GM18499 (cell line): ENCODE measurements around the gene FAM120B.
"Not testable (repeated sequence)": the region's sequence is repeated elsewhere in the genome, so short reads cannot be mapped to it uniquely, and the experiment has no call there.

Experiments
- ATAC-seq: cut with Tn5 transposase; IDR thresholded peaks from one replicate; pipeline ENCODE4 v1.9.1; 2021; ENCODE audit warnings: moderate number of reproducible peaks; ENCODE audit not compliant: insufficient read depth, unreplicated experiment

Gene FAM120B

DNA sequence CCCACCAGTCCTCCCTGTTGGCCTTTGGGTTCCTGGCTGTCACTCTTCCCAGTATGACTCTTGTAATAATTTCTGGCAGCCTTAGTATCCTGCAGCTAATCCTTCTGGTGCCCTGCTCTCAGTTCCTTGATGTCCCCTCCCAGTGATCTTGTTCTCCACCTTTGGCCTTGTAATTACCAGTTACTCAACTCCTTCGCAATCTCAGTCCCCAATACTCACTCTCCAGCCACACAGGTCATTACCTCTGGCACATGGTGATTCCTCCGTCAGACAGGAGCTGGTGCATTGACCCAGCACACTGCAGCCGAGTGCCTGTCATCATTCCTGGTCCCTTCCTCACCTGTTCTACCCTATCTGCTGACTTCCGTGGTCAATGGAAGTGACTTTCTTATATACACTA lies 101.4 kb downstream of the FAM120B start:
- no peak for ATAC-seq

DNA sequence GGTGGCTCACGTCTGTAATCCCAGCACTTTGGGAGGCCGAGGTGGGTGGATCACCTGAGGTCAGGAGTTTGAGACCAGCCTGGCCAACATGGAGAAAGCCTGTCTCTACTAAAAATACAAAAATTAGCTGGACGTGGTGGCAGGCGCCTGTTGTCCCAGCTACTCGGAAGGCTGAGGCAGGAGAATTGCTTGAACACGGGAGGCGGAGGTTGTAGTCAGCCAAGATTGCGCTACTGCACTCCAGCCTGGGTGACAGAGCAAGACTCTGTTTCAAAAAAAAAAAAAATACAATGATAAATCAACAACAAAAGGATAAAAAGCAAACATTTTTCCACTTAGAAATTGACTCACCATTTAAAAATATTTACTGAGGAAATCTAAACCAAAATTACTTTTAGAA lies 103.2 kb downstream of the FAM120B start:
- ATAC-seq: not testable (repeated sequence)

DNA sequence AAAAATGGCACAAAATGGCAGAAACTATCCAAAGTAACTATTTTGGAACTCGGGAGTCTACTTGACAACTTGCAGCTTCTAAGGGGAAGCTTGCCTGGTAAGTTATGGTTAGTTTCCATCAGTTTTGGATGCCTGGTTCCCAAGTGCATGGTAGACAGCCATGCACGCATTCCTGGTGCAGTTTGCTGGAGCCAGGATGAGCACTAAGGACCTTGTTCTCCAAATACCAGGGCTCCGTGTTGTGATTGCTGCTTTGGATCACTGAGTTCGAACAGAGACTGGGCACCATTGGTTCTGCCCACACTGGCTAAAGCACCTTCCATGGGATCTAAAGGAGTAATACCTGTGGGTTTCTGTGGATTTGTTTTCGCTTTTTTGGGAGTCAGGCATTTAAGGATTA lies 103.7 kb downstream of the FAM120B start:
- no peak for ATAC-seq

DNA sequence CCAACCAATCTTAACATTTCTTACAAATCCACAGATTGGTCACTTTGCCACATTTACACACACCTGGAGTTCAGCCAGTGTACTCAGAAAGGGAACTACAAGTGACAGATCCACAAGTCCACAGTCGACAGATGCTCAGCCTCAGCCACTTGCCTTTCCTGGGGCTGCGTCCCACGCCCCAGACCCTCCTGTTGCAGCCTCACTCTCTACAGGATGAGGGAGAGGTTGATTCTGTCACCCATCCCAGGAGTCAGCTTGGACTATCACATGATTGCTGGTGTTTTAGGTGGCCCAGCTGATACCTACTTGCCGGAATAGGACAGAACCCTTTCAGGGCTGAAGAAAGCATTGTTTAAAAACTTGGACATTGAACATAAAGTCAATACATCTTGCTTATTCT lies 108.8 kb downstream of the FAM120B start:
- ATAC-seq: no peak

DNA sequence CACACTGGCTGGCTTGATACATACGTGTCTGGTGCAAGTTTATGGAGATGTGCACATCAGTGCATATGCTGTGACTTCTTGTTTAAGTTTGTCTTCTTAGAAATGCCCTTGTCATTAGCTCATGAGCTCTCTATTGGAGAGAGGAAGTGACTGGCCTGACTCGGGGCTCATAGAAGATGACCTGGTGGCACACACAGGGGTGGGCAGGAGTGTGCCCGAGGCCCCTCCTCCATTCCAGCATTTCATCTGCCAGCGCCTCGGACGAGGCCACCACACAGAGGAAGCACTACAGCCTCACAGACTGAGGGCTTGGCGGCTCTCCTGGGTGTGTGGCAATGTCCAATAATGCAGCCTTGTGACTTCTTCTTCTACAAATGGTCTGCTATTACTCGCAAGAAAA lies 109.7 kb downstream of the FAM120B start:
- no peak for ATAC-seq

DNA sequence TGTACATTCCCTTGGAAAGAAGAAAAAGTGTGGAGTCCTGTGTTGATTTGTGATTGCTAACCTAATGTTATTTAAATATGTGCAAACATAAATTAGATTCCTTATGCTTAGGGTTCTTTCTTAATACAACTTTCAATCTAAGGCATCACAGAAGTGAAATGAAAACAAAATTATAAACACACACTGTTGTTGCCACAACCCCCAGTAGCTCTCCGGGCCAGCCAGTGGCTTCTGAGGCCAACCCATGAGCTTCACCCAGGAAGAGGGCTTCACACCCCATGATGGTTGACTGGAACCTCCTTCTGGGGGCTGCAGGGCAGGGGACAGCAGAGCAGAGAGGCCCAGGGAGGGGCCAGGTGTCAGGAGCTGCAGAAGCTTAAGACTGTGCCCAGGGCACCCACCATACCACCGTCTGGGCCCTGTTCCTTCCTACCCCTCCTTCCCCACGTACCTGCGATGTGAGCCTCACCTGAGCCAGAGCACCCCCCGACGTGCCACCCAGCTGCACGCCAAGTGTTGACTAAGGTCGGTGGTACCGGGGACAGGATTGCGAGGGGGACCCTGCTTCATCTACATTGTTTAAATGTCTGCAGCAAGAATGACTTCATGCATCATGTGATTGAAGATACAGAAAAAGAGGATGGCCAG lies 110.5 kb downstream of the FAM120B start:
- ATAC-seq: no peak

DNA sequence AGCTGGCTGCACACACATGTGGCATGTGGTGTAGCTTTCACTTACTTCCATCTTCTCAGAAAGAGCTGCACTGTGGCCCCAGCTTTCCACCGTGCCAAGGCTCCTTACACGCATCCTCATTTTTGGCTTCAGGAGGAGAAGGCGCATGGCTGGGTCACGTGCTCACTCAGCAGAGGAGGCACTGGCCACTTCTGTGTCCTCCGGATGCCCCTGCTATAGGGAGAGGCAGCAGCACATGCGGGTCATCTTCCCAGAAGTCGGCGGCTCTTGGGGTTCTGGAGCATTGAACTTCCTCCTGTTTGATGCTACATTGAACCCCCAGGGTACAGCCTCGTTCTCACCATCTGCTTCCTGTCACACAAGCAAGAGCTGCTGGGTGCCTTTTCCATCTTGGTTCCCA lies 111.3 kb downstream of the FAM120B start:
- no peak for ATAC-seq

DNA sequence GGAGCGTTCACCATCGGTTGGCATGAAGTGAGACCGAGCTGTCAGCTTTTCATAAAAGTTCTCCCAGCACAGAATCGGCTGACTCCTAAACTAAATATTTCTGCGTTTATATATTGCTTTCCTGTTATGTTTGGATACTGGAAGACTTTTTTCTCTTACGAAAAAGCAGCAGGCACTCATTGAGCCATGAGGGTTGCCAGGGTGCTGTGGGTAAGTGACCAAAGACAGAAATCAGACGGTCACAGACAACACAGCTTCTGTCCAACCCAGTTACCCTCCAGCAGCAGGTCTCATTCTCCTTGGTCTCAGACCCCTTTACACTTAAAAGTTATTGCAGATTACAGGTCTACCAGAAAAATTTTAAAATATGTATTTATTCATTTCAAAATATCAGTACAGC lies 113.7 kb downstream of the FAM120B start:
- no peak for ATAC-seq

DNA sequence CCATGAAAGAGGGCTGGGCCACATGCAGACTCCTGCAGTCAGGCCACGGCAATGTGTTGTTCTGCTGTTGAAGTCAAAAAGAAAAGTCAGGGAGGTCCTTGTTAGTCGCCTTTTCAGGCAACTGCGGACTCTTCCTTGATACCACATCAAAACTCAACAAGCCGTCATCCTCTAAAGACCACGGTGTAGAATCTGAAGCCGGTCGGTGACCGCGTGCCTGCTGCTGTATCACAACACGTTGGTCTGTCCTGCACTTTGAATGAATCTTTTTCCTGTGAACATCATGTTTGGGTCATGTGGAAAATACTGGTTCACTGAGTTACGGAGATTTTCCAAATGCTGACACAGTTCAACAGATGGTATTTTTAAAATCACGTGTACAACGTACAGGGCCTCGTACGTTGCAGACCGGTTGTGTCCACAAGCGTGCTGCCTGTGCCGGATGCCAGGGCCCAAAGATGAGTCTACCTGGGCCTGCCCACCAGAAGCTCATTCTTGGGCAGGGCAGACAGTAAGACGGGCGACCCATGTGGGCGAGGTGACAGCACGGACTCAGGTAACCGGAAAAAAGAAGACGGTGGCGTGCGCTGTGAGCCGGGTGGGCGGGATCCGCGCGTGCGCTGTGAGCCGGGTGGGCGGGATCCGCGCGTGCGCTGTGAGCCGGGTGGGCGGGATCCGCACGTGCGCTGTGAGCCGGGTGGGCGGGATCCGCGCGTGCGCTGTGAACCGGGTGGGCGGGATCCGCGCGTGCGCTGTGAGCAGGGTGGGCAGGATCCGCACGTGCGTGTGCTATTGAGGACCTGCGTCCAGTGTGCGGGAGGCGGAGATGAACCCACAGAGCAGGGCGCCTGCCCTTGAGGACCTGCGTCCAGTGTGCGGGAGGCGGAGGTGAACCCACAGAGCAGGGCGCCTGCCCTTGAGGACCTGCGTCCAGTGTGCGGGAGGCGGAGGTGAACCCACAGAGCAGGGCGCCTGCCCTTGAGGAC lies 114.5 kb downstream of the FAM120B start:
- no peak for ATAC-seq

DNA sequence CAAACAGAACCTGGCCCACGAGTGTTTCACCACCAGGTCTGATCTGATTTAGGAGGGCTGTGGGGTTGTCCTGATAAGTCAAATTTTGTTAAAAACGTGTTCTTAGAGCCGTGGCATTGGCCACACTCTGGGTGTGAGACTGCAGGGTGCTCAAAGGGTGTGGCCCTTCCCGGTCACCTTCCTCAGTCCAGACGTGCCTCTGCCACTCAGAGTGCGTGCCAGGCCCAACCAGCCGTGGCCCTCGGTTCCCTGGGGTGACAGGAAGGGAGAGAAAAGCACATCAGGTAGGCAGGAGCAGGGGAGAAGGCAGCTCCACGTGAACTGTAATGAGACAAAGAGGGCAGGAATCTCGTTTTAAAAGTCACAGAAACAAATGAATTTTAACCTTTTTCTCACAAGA lies 115.4 kb downstream of the FAM120B start:
- ATAC-seq: no peak

DNA sequence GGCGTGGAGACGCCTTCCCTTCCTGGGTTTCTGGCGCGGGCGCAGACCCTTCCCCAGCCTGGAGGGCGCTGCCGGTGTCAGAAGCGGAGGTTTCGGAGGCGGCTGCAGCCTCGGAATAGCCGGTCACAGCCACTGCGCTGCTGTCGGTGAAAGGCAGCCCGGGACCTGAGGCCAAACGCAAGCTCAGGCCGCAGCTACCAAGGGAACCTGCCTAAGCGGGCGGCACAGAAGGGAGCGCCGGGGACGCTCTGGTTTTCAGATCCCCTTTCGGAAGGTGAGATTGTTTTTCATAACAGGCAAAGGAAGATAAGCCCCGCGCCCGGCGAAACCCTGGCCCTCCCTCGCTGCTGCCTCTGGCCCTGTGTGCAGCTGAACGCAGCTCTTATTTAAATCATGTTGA lies 116.5 kb downstream of the FAM120B start:
- no peak for ATAC-seq

DNA sequence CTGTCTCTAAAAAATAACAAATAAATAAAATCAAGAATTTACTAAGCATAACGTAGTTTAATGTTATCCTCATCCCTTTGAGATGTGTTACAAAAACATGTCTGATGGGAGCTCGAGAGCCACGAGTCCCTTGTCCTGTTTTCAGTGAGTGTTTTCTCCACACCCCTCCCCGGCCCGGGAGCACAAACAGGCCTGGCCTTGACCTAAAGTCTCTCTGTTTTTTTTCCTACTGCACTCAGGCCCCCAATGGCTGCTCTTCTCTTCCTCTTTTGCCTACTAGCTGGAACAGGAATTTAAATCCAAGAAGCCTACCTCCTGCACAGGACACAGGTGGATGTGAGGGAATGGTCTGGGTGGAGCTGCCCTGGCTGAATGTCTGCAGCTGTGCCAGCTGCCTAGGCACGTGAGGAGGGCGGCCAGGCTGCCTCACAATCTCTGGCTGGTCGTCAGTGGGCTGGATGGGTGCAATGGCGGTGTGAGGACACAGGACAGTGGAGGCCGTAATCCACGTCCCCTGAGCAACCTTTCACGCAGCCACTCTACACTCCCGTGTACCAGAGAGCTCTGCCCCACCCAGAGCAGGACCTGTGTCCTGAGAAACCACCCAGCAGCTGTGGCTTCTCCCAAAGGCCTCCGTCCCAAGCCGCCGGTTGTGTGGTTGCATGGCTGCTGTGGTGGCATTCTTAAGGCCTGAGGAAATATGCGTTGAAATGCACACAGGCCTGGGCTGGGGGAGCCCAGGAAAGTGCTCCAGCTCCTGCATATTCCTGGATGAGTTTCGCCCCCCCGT lies 117.5 kb downstream of the FAM120B start:
- no peak for ATAC-seq

DNA sequence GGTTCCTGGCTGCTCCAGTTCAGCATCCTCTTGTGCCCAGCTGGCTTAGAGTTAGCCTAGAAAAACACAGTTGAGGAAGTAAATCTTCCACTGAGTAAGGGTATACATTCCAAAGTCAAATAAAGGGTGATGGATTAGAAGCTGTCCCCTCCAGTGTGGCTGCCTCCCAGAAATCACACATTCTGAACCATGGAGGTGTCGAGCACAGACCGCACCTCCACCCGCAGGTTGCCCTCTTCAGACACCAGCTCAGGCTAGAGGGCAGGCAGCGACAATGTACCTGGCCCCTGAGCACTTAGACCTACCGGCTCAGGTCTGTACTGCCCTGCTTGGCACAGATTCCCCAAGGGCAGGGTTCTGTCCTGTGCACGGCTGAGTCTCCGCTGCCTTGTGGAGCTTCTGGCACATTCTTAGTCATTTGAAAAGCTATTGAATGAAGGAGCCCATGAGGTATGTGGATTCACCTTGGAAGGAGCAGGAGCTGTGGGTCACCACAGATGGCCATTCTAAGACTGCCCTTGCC lies 118.1 kb downstream of the FAM120B start:
- ATAC-seq: no peak

DNA sequence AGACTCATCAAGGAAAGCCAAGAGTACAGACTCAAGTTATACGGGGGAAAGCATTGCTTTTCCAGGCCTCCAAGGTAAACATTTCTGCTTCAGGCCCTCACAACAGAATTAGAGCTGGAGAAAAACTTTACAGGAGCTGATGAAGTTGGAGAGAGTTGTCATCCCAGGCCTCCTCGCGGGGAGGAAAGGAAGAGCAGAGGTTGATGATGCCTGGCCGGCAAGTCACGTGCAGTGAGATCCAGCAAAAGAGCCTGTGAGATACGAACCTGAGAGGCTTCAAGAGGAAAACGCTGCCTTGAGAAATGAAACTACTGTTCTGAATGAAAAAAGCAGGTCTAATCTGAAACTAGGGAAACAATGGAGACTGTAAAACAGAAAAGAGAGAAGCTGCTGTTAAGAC lies 122.9 kb downstream of the FAM120B start:
- ATAC-seq: no peak

DNA sequence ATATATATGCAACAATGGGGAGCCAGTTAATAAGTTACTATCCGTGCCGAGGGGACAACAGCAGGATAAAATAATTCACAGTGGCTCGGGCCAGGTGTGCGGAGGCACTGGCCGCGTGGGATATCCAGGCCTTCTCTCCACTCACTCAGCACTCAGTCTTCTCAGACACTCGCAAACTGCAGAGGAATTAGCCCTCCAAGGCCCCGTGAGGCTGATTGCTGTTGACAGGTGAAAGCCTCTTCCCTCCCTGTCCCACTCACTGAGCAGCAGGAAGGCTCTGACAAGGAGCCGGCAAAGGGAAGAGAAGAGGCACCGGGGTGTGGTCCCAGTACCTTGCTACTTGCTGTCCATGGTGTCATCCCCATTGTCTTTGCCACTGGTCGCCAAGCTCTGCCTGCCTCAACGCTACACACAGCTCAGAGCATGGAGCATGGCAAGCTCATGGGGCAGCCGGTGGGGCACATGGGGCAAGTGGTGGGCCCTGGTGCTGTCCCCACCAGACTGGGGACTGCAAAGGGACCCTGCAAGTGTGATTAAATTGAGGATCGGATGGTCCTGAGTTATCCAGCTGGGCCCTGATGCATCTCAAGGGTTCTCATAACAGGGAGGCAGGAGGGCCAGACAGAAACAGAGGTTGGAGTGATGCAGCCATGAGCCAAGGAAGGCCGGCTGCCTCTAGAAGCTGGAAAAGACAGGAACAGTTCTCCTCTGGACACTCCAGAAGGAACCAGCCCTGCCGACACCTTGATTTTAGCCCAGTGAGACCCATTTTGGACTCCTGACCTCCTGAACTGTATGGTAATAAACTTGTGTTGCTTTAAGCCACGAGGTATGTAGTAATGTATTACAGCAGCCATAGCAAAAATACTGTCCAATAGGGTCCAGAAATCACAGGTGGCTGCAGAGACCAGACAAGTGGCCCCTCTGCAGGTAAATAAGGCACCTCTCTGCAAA lies 126.9 kb downstream of the FAM120B start:
- no peak for ATAC-seq

DNA sequence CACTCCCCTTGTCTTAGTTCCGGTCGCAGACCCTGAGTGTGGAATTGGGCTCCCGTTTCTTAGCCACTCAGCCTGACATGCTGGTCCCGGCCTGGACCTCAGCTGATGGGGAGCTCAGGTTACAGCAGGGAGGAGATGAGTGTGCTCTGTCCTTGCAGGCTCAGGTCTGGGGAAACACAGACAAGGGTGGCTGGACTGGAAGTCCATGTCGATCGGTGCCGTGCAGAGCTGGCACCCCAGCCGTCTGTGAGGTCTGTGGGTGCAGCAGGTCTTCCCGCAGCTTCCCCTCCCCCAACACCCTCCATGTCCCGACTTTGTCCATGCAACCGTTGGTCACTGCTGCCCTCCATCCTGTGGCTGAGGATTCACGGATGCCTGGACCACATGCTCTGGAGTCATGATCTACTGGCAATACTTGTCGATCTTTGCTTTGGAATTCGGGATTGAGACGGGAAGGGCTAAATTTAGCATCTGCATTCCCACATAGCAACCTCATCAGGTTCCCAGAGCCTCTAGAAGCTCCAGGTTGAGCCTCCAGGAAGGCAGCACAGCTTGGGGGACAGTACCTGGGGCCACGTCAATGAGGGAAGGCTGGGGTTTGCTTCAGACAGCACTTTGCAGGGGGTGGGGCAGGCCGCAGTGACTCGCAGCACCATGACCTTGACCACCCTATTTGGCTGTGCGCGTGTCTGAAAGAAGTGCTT lies 127.7 kb downstream of the FAM120B start:
- no peak for ATAC-seq

DNA sequence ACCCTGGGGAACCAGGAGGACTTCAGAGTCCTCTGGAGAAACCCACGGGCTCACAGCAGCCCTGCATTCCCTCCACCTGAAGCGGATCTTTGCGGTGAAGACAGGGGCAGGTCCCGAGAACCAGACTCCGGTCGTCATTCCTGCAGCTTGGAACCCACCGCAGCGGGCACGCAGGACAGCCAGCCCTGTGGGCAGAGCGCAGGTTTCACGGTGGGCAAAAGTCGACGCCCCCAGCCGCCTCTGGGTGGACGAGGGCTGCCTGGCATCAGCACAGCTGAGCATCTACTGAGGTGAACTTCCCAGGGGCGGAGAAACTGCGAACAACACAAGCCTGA lies 128.2 kb downstream of the FAM120B start:
- ATAC-seq: no peak

DNA sequence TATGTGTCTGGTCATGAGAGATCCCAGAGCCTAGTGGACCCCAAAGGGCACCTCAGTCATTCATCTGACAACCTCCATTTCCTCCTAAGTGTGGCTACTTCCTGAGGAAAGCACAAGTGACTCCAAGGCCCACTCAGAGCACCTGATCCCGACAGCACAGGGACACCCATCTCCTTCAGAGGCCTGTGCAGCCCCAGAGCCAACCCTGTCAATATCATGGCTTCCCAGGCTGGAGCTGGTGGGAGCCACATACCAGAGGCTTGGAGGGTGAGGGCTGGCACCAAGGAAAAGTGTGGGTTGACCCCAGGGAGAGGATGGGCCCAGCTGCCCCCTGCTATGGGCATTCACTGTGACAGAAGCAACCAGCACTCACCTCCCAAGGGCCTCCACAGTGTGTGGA lies 129.2 kb downstream of the FAM120B start:
- ATAC-seq: no peak

DNA sequence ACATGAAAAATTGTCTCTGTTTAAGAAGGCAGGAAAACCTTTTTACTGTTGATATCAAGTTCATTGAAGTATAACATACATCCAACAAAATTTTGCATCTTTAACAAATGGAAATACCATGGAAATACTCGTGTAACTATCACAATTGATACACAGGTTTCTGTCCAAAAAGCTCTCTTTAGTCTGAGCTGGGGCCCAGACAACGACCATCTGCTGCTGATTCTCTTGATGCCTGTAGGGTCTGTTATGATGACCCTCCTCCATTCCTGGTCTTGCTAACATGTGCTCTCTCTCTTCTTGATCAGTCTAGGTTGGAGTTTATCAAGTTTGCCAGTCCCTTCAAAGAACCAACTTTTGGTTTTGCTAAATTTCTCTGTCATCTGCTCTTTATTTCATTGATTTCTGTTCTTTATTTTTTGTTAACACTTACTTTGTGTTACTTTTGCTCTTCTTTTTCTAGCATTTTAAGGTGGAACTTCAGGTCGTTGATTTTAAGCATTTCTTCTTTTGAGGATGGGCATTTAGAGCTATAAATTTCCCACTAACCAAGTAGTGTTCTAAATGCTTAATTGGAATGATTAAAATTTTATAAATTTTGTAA lies 129.8 kb downstream of the FAM120B start:
- no peak for ATAC-seq
